Measurements from ENCODE around the gene FREY1.

Gene FREY1

GRCh38 chr11:45890886-45891550 is 16.1 kb downstream of the FREY1 start:
- no peak for DNase-seq

GRCh38 chr11:45889966-45890365 is 17.1 kb downstream of the FREY1 start:
- no peak for DNase-seq

GRCh38 chr11:45889555-45889954 is 17.5 kb downstream of the FREY1 start:
- DNase-seq = no peak

- DNase-seq = no peak
These were observed 19.5 kb downstream of the FREY1 start for GRCh38 chr11:45887587-45887986.

GRCh38 chr11:45886816-45887520 is 20.1 kb downstream of the FREY1 start:
- DNase-seq = no peak

GRCh38 chr11:45885921-45886721 is 20.9 kb downstream of the FREY1 start:
- DNase-seq = no peak

GRCh38 chr11:45885274-45885920 is 21.7 kb downstream of the FREY1 start, which contains the start of gene MAPK8IP1:
Gene MAPK8IP1, plus strand, starts transcription at chr11:45885651. Its CDS starts 170 bp downstream, at chr11:45885821.
- DNase-seq = peak; percentile 74

GRCh38 chr11:45884596-45885185 is 22.4 kb downstream of the FREY1 start:
- no peak for DNase-seq

- DNase-seq = no peak
These were observed 25.2 kb downstream of the FREY1 start for GRCh38 chr11:45881708-45882368.

- DNase-seq = no peak
These were observed 26.1 kb downstream of the FREY1 start for GRCh38 chr11:45880772-45881570.

- no peak for DNase-seq
These were observed 27.0 kb downstream of the FREY1 start for GRCh38 chr11:45879803-45880686.

GRCh38 chr11:45877845-45878244 is 29.2 kb downstream of the FREY1 start:
- no peak for DNase-seq

GRCh38 chr11:45877221-45877620 is 29.9 kb downstream of the FREY1 start:
- no peak for DNase-seq

GRCh38 chr11:45876401-45876800 is 30.7 kb downstream of the FREY1 start:
- no peak for DNase-seq

GRCh38 chr11:45872651-45873356 is 34.3 kb downstream of the FREY1 start:
- peak; percentile 74 for DNase-seq

GRCh38 chr11:45871638-45872037 is 35.4 kb downstream of the FREY1 start:
- no peak for DNase-seq

GRCh38 chr11:45870706-45871105 is 36.4 kb downstream of the FREY1 start:
- no peak for DNase-seq

GRCh38 chr11:45869551-45869950 is 37.5 kb downstream of the FREY1 start:
- DNase-seq = no peak

- DNase-seq = no peak
These were observed 43.0 kb downstream of the FREY1 start for GRCh38 chr11:45864041-45864440.
